Keratinocyte (primary cell): Measurements from ENCODE around the gene CERT1. TPM values are rescaled to one million over a fixed set of nuclear protein-coding genes. Genes with fewer than 3 reads are reported as not detected.

Experiments
- DNase-seq: peaks from one replicate; pipeline ENCODE4 v3.0.0-alpha.2; 2011; ENCODE audit warnings: low read depth, missing footprints, low spot score
- FAIRE-seq: peaks from 2 replicates; lab custom pipeline; 2011; peaks lifted over from hg19 to GRCh38; lab: Jason Lieb, UNC
- H2AFZ ChIP-seq: 2 replicates; pipeline ENCODE4 v1.6.0; 2012; ENCODE audit warnings: low read length, control low read depth, inconsistent platforms; ENCODE audit not compliant: control insufficient read depth
- H3K27ac ChIP-seq: 2 replicates; pipeline ENCODE4 v1.5.1; 2011; ENCODE audit warnings: low read length; ENCODE audit not compliant: control insufficient read depth, insufficient read depth
- H3K27me3 ChIP-seq: 3 replicates; pipeline ENCODE4 v1.6.0; 2011; ENCODE audit warnings: low read length; ENCODE audit not compliant: control insufficient read depth, insufficient read depth; ENCODE audit errors: extremely low read depth
- H3K36me3 ChIP-seq, 2 experiments: 2 replicates in 1 of 2; 3 replicates in 1 of 2; pipeline ENCODE4 v1.5.1; 2011; ENCODE audit warnings: low read length in 2 of 2, mild to moderate bottlenecking in 1 of 2; ENCODE audit not compliant: control insufficient read depth in 2 of 2, insufficient read depth in 2 of 2; ENCODE audit errors: extremely low read depth in 1 of 2
- H3K4me1 ChIP-seq: 3 replicates; pipeline ENCODE4 v1.5.1; 2011; ENCODE audit warnings: low read length; ENCODE audit not compliant: control insufficient read depth, insufficient read depth; ENCODE audit errors: extremely low read depth
- H3K4me2 ChIP-seq: 3 replicates; pipeline ENCODE4 v1.6.0; 2011; ENCODE audit warnings: low read depth, low read length; ENCODE audit not compliant: control insufficient read depth, insufficient read depth; ENCODE audit errors: extremely low read depth
- H3K4me3 ChIP-seq, 3 experiments: fragments of 200-600 bp in 1 of 3; sonication (generic) in 1 of 3; 2 replicates in 2 of 3; 3 replicates in 1 of 3; pipeline ENCODE4 v1.5.1; 2011 to 2016; ENCODE audit warnings: low read length in 3 of 3, mild to moderate bottlenecking in 3 of 3, control low read depth in 2 of 3, inconsistent platforms in 1 of 3, low read depth in 1 of 3, mixed read lengths in 1 of 3, mixed run types in 1 of 3, moderate library complexity in 1 of 3; ENCODE audit not compliant: control insufficient read depth in 2 of 3, insufficient read depth in 2 of 3; ENCODE audit errors: extremely low read depth in 1 of 3
- H3K79me2 ChIP-seq: 2 replicates; pipeline ENCODE4 v1.6.0; 2012; ENCODE audit warnings: low read length; ENCODE audit not compliant: control insufficient read depth, insufficient read depth
- H3K9ac ChIP-seq: 3 replicates; pipeline ENCODE4 v1.6.0; 2011; ENCODE audit warnings: low read length; ENCODE audit not compliant: control insufficient read depth, insufficient read depth; ENCODE audit errors: extremely low read depth
- H3K9me1 ChIP-seq: 3 replicates; pipeline ENCODE4 v1.6.0; 2011; ENCODE audit warnings: low read length; ENCODE audit not compliant: control insufficient read depth, insufficient read depth; ENCODE audit errors: extremely low read depth
- H3K9me3 ChIP-seq: 2 replicates; pipeline ENCODE4 v1.5.1; 2012; ENCODE audit warnings: low read depth, low read length; ENCODE audit not compliant: control insufficient read depth
- H4K20me1 ChIP-seq: 3 replicates; pipeline ENCODE4 v1.6.0; 2011; ENCODE audit warnings: low read length; ENCODE audit not compliant: control insufficient read depth, insufficient read depth; ENCODE audit errors: extremely low read depth
- CTCF ChIP-seq, 3 experiments: IDR thresholded peaks in 1 of 3; conservative IDR thresholded peaks in 1 of 3; optimal IDR thresholded peaks in 1 of 3; 2 replicates in 2 of 3; 3 replicates in 1 of 3; pipeline versions ENCODE3 to v1.5.1; 2011; ENCODE audit warnings: low read length in 3 of 3, mild to moderate bottlenecking in 3 of 3, moderate library complexity in 2 of 3, control low read depth in 1 of 3, inconsistent platforms in 1 of 3; ENCODE audit not compliant: insufficient read depth in 2 of 3; ENCODE audit errors: extremely low read depth in 1 of 3
- EZH2 ChIP-seq: IDR thresholded peaks from one replicate; pipeline ENCODE4 v1.6.1; 2012; ENCODE audit warnings: inconsistent platforms, mild to moderate bottlenecking, low read length, moderate library complexity
- dilution Hi-C: fragments of 300-500 bp; cut with MboI; formaldehyde crosslinking; loops from one replicate; pipeline ENCODE4 v1.7.0; 2020; ENCODE audit warnings: low sequenced_read_pairs; ENCODE audit not compliant: extremely low pct_ligation_motif_present
- polyA plus RNA-seq, 5 experiments: library from polyadenylated mRNA; depleted of rRNA in 3 of 5; stranded (reverse) in 3 of 5; stranded (forward) in 1 of 5; unstranded in 1 of 5; fragments of >200 nt; gene quantifications; 1 replicate in 1 of 5; 2 replicates in 3 of 5; 3 replicates in 1 of 5; pipeline versions ENCODE4 v1.2.1 to v1.2.3, GENCODE V29; 2011 to 2012; ENCODE audit warnings: missing spikeins in 2 of 5, low read depth in 1 of 5, low replicate concordance in 1 of 5

CERT1 gene
- polyA plus RNA-seq, 1 donor (not counting 4 experiments of a cell fraction or from before 2014, with no cell fraction given) = 20.8 TPM

- FAIRE-seq (no peak), DNase-seq (no peak)
- Histone ChIP-seq H3K9me1 (no peaks in the 10 kb centered on the region), H3K27me3 (no peaks in the 10 kb centered on the region), H3K4me3 (no peak overlapping the region), H3K79me2 (peaks cover 29% of the 10 kb centered on the region), H3K9ac (no peak overlapping the region), H3K36me3 (no peaks in the 10 kb centered on the region), H2AFZ (no peak overlapping the region), H4K20me1 (peaks cover 3% of the 10 kb centered on the region), H3K27ac (no peak overlapping the region), H3K9me3 (no peaks in the 10 kb centered on the region), H3K4me1 (peaks cover 5% of the 10 kb centered on the region), H3K4me2 (no peak overlapping the region)
- dilution Hi-C loops = no loop called here
- no peak for TF ChIP-seq EZH2
- no peak for TF ChIP-seq CTCF (optimal IDR thresholded peaks at IDR 0.05 in 1 of 3, IDR thresholded peaks at IDR 0.05 in 1 of 3, conservative IDR thresholded peaks at IDR 0.05 in 1 of 3; ENCODE audit: extremely low read depth in 1 of 3, insufficient read depth in 2 of 3, low read length in 3 of 3)
Observed at GRCh38 chr5:75468593-75468992, 42.8 kb downstream of the CERT1 start.

GRCh38 chr5:75466006-75466716, 45.3 kb downstream of the CERT1 start:
- no peak for DNase-seq
- peaks cover 23% of the 10 kb centered on the region for H3K79me2 ChIP-seq
- dilution Hi-C loops = no loop called here

More at GRCh38 chr5:75466006-75466716, 45.3 kb downstream of the CERT1 start:
- H2AFZ ChIP-seq = no peak overlapping the region
- no peak overlapping the region for H3K4me3 ChIP-seq
- H3K4me2 ChIP-seq = no peak overlapping the region
- H4K20me1 ChIP-seq = peaks cover under 1% of the 10 kb centered on the region
- H3K9me1 ChIP-seq = no peaks in the 10 kb centered on the region
- TF ChIP-seq CTCF (optimal IDR thresholded peaks at IDR 0.05 in 1 of 3, IDR thresholded peaks at IDR 0.05 in 1 of 3, conservative IDR thresholded peaks at IDR 0.05 in 1 of 3; ENCODE audit: extremely low read depth in 1 of 3, insufficient read depth in 2 of 3, low read length in 3 of 3) = no peak
- TF ChIP-seq EZH2 = no peak
- H3K4me1 ChIP-seq = peaks cover 9% of the 10 kb centered on the region
- H3K36me3 ChIP-seq = no peaks in the 10 kb centered on the region
- no peak overlapping the region for H3K27ac ChIP-seq
- no peak overlapping the region for H3K9ac ChIP-seq
- H3K9me3 ChIP-seq = no peaks in the 10 kb centered on the region
- H3K27me3 ChIP-seq = no peaks in the 10 kb centered on the region
- no peak for FAIRE-seq
